ENCODE measurements around the gene MRC2.

MRC2 gene

GRCh38 chr17:62615503-62615902, 12.0 kb upstream of the MRC2 start:
- no peak for DNase-seq

GRCh38 chr17:62616993-62617893, 10.2 kb upstream of the MRC2 start:
- DNase-seq, result no peak

GRCh38 chr17:62617894-62618472, 9.5 kb upstream of the MRC2 start:
- no peak for DNase-seq

GRCh38 chr17:62618647-62619416, 8.6 kb upstream of the MRC2 start:
- DNase-seq, result no peak

GRCh38 chr17:62619417-62620155, 7.9 kb upstream of the MRC2 start:
- no peak for DNase-seq

- DNase-seq, result no peak
Observed at GRCh38 chr17:62621223-62621622, 6.2 kb upstream of the MRC2 start.

GRCh38 chr17:62625184-62625869, 2.1 kb upstream of the MRC2 start:
- DNase-seq, result no peak

- DNase-seq, result no peak
Observed at GRCh38 chr17:62625870-62626200, 1.6 kb upstream of the MRC2 start.

- no peak for DNase-seq
Observed at GRCh38 chr17:62626719-62627218, 701 bp upstream of the MRC2 start.

- DNase-seq, result no peak
Observed at GRCh38 chr17:62627904-62628633, 599 bp downstream of the MRC2 start.

- DNase-seq, result no peak
Observed at GRCh38 chr17:62628831-62629555, 1.5 kb downstream of the MRC2 start.

GRCh38 chr17:62629556-62630364, 2.3 kb downstream of the MRC2 start:
- no peak for DNase-seq

- no peak for DNase-seq
Observed at GRCh38 chr17:62630365-62631085, 3.1 kb downstream of the MRC2 start.

GRCh38 chr17:62631086-62631935, 3.8 kb downstream of the MRC2 start:
- DNase-seq, result no peak

GRCh38 chr17:62631936-62632924, 4.8 kb downstream of the MRC2 start:
- DNase-seq, result no peak

GRCh38 chr17:62637809-62638208, 10.3 kb downstream of the MRC2 start:
- no peak for DNase-seq

- no peak for DNase-seq
Observed at GRCh38 chr17:62641153-62641552, 13.7 kb downstream of the MRC2 start.

All from hippocampal formation (tissue), 2 donors.